GM19351 (cell line): Measurements from ENCODE around the gene CCNY.
"Not testable (repeated sequence)": the region's sequence is repeated elsewhere in the genome, so short reads cannot be mapped to it uniquely, and the experiment has no call there.

Source experiments
- ATAC-seq: cut with Tn5 transposase; IDR thresholded peaks from one replicate; pipeline ENCODE4 v1.9.1; 2021; ENCODE audit warnings: mild to moderate bottlenecking, moderate library complexity; ENCODE audit not compliant: unreplicated experiment

Gene CCNY

GRCh38 chr10:35506741-35507140, 170.4 kb downstream of the CCNY start:
- ATAC-seq, result no peak

- ATAC-seq, result no peak
Observed at GRCh38 chr10:35507519-35508109, 171.3 kb downstream of the CCNY start.

DNA sequence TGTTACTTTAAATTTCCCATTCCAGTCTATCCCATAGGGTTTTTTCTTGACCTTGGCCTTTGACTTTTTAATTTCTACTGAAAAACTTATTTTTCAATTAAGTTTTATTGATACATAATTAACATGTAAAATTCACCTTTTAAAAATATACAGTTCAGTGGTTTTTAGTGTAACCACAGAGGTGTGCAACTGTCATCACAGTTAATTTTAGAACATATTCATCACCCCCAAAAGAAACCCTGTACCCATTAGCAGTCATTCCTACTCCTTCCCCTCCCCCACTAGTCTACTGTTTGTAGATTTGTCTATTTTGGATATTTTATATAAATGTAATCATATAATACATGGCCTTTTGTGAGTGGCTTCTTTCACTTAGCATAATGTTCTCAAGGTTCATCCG, 172.3 kb downstream of the CCNY start:
- peak; percentile 60 for ATAC-seq

DNA sequence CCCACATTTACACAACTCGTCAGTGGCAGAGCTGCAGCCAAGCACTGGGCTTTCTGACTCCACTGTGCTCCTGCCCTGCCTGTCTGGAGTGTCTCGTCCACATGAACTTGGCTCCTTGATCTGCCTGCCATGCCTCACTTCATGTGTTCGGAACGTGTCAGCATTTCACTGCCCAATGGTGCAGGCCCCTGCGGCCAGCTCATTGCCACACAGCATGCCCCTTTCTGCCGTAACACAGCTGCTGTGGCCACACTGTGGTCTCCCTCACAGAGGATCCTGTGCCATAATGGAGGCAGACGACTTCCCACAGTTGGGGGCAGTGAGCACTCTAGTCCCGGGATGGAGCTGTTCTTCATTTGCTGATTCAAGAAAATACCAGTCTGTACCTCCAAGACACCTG, 174.6 kb downstream of the CCNY start:
- no peak for ATAC-seq

GRCh38 chr10:35511647-35512046, 175.3 kb downstream of the CCNY start:
- ATAC-seq, result no peak

GRCh38 chr10:35516102-35516670, 179.9 kb downstream of the CCNY start:
- ATAC-seq, result no peak

- no peak for ATAC-seq
Observed at GRCh38 chr10:35517431-35518181, 181.3 kb downstream of the CCNY start.

DNA sequence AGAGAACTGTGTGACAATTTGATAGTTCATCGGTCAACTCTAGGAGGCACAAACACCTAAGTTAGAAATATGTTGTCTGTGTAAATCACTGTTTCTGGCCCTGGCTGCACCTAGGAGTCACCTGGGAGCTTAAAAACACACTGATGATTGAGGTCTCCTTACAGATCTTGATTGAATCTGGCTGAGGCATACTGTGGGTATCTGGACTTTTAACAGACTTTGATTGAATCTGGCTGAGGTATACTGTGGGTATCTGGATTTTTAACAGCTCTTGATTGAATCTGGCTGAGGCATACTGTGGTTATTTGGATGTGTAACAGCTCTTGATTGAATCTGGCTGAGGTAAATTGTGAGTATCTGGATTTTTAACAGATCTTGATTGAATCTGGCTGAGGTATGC, 181.9 kb downstream of the CCNY start:
- ATAC-seq, result not testable (repeated sequence)

DNA sequence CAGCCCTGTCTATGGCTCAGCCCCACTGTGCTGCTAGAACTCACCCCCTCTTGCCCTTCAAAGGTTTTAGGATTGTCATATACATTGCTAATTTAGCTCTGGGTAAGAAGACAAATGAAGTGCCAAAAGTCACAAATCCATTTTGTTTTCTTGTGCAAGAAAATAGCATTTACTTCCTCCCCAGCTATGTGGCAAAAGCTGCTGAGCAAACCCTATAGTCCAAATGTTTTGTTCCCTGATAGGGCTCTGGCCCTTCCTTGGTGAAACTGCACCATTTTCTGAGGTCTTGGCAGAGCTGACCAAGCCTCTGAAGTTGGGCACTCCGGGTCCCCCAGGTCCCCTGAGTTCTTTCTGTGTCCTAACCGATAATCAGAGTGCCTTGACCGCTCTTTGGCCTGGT, 184.7 kb downstream of the CCNY start:
- no peak for ATAC-seq

GRCh38 chr10:35523670-35524225, 187.4 kb downstream of the CCNY start:
- ATAC-seq, result peak; percentile 80

- ATAC-seq, result no peak
Observed at GRCh38 chr10:35526746-35527145, 190.4 kb downstream of the CCNY start.

DNA sequence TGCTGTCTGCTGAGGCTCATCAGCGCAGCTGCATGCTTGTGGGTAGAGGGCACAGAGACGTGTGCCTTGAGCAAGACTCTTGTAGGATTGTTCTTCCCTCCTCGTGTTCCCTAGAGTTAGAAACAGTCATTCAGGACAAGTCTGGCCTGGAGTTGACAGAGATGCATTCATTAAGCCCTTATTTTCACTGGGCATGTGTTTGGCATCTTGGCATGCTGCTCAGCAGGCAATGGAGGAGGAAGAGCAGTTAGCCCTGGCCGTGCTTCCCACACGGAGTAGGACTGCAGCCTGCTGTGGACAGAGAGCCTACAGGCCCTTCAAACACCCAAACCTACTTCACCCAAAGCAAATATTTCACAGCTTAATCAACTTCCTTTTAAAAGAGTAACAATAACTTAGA, 195.8 kb downstream of the CCNY start:
- no peak for ATAC-seq

- no peak for ATAC-seq
Observed at GRCh38 chr10:35533565-35533964, 197.3 kb downstream of the CCNY start.

DNA sequence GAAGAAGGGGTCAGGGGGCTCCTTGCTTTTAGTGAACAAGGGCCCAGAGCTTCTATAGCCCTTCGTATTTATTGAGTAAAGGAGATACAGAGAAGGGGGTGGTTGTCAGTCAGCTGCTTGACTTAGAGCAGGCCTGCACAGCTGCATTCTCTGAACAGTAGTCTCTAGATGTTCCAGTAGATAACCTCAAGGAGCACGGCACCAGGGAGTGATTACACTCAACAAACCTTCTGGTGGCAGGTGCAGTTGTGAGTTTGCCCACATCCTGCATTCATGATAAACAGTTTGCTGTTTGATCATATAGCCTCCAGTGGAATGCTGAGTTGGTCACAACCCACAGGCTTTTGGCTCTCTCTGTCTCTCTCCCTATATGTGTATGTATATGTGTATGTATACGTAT, 198.8 kb downstream of the CCNY start:
- no peak for ATAC-seq

GRCh38 chr10:35536789-35537188, 200.5 kb downstream of the CCNY start:
- ATAC-seq, result no peak

DNA sequence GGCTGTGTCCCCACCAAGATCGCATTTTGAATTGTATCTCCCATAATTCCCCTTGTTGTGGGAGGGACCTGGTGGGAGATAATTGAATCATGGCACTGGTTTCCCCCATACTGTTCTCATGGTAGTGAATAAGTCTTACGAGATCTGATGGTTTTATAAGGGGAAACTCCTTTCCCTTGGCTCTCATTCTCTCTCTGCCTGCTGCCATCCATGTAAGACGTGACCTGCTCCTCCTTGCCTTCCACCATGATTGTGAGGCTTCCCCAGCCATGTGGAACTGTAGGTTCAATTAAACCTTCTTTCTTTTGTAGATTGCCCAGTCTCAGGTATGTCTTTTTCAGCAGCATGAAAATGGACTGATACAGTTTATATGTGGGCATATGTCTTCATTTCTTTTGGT, 201.6 kb downstream of the CCNY start:
- ATAC-seq, result not testable (repeated sequence)

- ATAC-seq, result no peak
Observed at GRCh38 chr10:35540296-35541164, 204.2 kb downstream of the CCNY start.

DNA sequence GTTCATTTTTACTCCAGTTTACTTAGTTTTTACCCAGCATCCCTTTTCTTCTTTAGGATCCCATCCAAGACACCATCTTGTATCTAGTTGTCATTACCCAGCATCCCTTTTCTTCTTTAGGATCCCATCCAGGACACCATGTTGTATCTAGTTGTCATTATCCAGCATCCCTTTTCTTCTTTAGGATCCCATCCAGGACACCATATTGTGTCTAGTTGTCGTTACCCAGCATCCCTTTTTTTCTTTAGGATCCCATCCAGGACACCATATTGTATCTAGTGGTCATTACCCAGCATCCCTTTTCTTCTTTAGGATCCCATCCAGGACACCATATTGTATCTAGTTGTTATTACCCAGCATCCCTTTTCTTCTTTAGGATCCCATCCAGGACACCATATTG, 205.4 kb downstream of the CCNY start:
- ATAC-seq, result no peak

DNA sequence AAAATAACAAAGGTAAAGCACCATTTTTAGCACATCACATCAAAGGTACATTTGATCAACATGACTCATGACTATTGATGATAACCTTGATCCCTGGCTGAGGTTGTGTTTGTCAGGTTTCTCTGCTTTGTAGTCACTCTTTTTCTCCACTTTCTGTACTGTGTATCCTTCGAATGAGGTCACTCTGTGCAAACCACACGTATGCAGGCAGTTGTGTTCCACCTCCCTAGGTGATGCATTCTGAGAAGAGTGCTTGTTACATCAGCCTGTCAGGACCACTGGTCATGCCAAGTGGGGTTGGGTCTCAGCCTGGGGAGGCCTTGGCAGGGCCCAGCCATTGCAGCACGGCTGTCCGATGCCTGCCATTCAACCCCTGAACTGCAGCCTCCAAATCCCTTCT, 206.0 kb downstream of the CCNY start:
- no peak for ATAC-seq

DNA sequence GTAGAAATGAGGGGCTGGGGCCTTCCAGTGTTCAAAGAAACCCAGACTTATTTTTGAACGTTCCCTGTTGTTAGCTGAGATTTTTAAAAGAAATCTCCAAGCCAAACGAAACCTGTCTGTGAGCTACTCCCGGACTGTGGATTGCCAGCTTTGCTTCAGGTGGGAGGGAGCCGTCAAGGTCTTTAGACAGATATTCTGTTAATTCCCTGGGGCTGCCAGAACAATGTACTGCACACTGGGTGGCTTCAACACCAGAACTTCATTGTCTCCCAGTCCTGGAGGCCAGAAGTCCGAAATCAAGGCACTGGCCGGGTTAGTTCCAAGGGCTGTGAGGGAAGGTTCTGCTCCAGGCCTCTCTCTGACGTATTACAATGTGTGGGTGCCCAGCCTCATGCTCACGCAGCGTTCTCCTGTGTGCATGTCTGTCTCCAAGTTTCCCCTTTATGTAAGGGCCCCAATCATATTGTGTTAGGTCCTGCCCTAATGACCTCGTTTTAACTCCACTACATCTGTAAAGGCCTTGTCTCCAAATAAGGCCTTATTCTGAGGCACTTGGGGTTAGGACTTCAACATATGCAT, 208.9 kb downstream of the CCNY start:
- no peak for ATAC-seq
